GM12878 (cell line): Measurements from ENCODE around the gene CMTM5. TPM values are rescaled to one million over a fixed set of nuclear protein-coding genes. Genes with fewer than 3 reads are reported as not detected.

Experiments used
- ATAC-seq: fragments of 200-7000 bp; cut with Tn5 transposase; 3 replicates; pipeline ENCODE4 v1.9.1; 2020; ENCODE audit warnings: mild to moderate bottlenecking, moderate library complexity
- BruUV-seq: library from RNA; stranded (reverse); fragments of 400-500 nt; replicated peaks from 2 replicates; lab custom pipeline; 2021; lab: Mats Ljungman, UMichigan
- CTCF ChIA-PET: fragments of 300-600 bp; sonication (Branson Sonifier 250); formaldehyde crosslinking; extraction: SDS; loops from one replicate; lab custom pipeline; 2021; ENCODE audit warnings: inconsistent platforms; lab: Yijun Ruan, JAX
- POLR2A ChIA-PET: fragments of 350-600 bp; formaldehyde crosslinking; extraction: SDS; loops from one replicate; lab custom pipeline; 2021; ENCODE audit warnings: inconsistent platforms; lab: Charles Lee
- RAD21 ChIA-PET: fragments of 300-600 bp; sonication (Branson Sonifier 250); formaldehyde crosslinking; loops from one replicate; lab custom pipeline; 2023; ENCODE audit warnings: antibody characterized with exemption; ENCODE audit not compliant: unreplicated experiment; lab: Charles Lee
- SMC1A ChIA-PET: fragments of 300-600 bp; sonication (Branson Sonifier 250); formaldehyde crosslinking; loops from one replicate; lab custom pipeline; 2023; ENCODE audit not compliant: unreplicated experiment, uncharacterized antibody; lab: Charles Lee
- DNase-seq: peaks from one replicate; pipeline ENCODE4 v3.0.0-alpha.2; 2011; ENCODE audit warnings: low read depth, low spot score
- FAIRE-seq: peaks from 3 replicates; lab custom pipeline; 2011; peaks lifted over from hg19 to GRCh38; lab: Jason Lieb, UNC
- H2AFZ ChIP-seq: 2 replicates; pipeline ENCODE4 v1.6.0; 2011; ENCODE audit warnings: low read depth, low read length, control low read depth; ENCODE audit not compliant: control insufficient read depth
- H3K27ac ChIP-seq: 2 replicates; pipeline ENCODE4 v1.5.1; 2011; ENCODE audit warnings: control low read depth; ENCODE audit not compliant: control insufficient read depth, insufficient read depth
- H3K27me3 ChIP-seq, 2 experiments: replicated peaks in 1 of 2; 2 replicates each; pipeline versions ENCODE4 v1.6.0 to v1.6.1; 2011; ENCODE audit warnings: low read length in 1 of 2; ENCODE audit not compliant: control insufficient read depth in 2 of 2, insufficient read depth in 2 of 2
- H3K36me3 ChIP-seq, 2 experiments: 2 replicates each; pipeline ENCODE4 v1.5.1; 2011; ENCODE audit warnings: low read length in 1 of 2; ENCODE audit not compliant: control insufficient read depth in 2 of 2, insufficient read depth in 2 of 2
- H3K4me1 ChIP-seq: 2 replicates; pipeline ENCODE4 v1.6.1; 2011; ENCODE audit warnings: mild to moderate bottlenecking, low read length, moderate library complexity, mixed read lengths; ENCODE audit not compliant: control insufficient read depth, insufficient read depth
- H3K4me2 ChIP-seq: 2 replicates; pipeline ENCODE4 v1.6.0; 2011; ENCODE audit warnings: control low read depth; ENCODE audit not compliant: control insufficient read depth, insufficient read depth
- H3K4me3 ChIP-seq: fragments of 200-600 bp; sonication (generic); 2 replicates; pipeline ENCODE4 v1.5.1; 2016
- H3K79me2 ChIP-seq: 2 replicates; pipeline ENCODE4 v1.6.0; 2011; ENCODE audit warnings: low read length; ENCODE audit not compliant: control insufficient read depth, insufficient read depth
- H3K9ac ChIP-seq: 2 replicates; pipeline ENCODE4 v1.8.0; 2011; ENCODE audit warnings: low read length, control low read depth, mixed read lengths; ENCODE audit not compliant: control insufficient read depth, insufficient read depth
- H3K9me3 ChIP-seq: replicated peaks from 3 replicates; pipeline ENCODE4 v1.5.1; 2011; ENCODE audit warnings: mild to moderate bottlenecking, low read length; ENCODE audit not compliant: control insufficient read depth, insufficient read depth
- H4K20me1 ChIP-seq: 2 replicates; pipeline ENCODE4 v1.6.0; 2011; ENCODE audit not compliant: control insufficient read depth, insufficient read depth
- CBX3 ChIP-seq: fragments of 200-600 bp; sonication (generic); IDR thresholded peaks from 2 replicates; pipeline ENCODE4 v1.6.1; 2016; ENCODE audit warnings: low read depth, borderline replicate concordance
- FOS ChIP-seq: IDR thresholded peaks from 3 replicates; pipeline ENCODE4 v1.6.1; 2011; ENCODE audit warnings: borderline replicate concordance; ENCODE audit not compliant: insufficient read length; ENCODE audit errors: extremely low read depth
- FOXM1 ChIP-seq: IDR thresholded peaks from 2 replicates; pipeline ENCODE4 v1.6.1; 2012; ENCODE audit warnings: low read depth, mild to moderate bottlenecking, inconsistent platforms, low read length, moderate library complexity
- MEF2B ChIP-seq: fragments of 450-650 bp; IDR thresholded peaks from 2 replicates; pipeline ENCODE4 v1.6.1; 2018; ENCODE audit warnings: mild to moderate bottlenecking, moderate library complexity; ENCODE audit not compliant: partially characterized antibody, poor library complexity, severe bottlenecking
- POU2F2 ChIP-seq: IDR thresholded peaks from 3 replicates; pipeline ENCODE4 v1.6.1; 2011; ENCODE audit warnings: low read depth, mild to moderate bottlenecking, low read length, borderline replicate concordance
- RBBP5 ChIP-seq: fragments of 200-600 bp; sonication (generic); conservative IDR thresholded peaks from 2 replicates; pipeline ENCODE4 v1.6.1; 2016
- RUNX3 ChIP-seq: IDR thresholded peaks from 2 replicates; pipeline ENCODE4 v1.6.1; 2012; ENCODE audit warnings: low read length, inconsistent platforms
- WGBS: methylation state at CpG from one replicate; pipeline ENCODE4 v1.1.6; 2016; ENCODE audit warnings: low lambda C conversion rate; ENCODE audit not compliant: insufficient replicate concordance, insufficient coverage; ENCODE audit errors: missing lambda C conversion rate; 5-methylcytosine and 5-hydroxymethylcytosine counted together
- in situ Hi-C: fragments of 300-500 bp; cut with MboI; formaldehyde crosslinking; loops from 9 replicates; pipeline ENCODE4 v1.14.3; 2018; ENCODE audit warnings: mixed read lengths
- intact Hi-C: fragments of 100-400 bp; cut with micrococcal nuclease; formaldehyde crosslinking; loops from one replicate; pipeline ENCODE4 v1.14.2; 2022; ENCODE audit not compliant: unreplicated experiment
- polyA plus RNA-seq, 11 experiments: library from polyadenylated mRNA; depleted of rRNA in 4 of 11; unstranded in 6 of 11; stranded (reverse) in 5 of 11; fragments of >200 nt; fragmentation: Nextera tagmentation in 4 of 11; fragmentation: Illumina TruSeq in 1 of 11; extraction: Ambion mirVana in 4 of 11; extraction: Trizol in 1 of 11; gene quantifications; 1 replicate in 1 of 11; 2 replicates in 10 of 11; pipeline versions ENCODE4 v1.2.1 to v1.2.3, GENCODE V29; 2011 to 2016; ENCODE audit warnings: inconsistent platforms in 2 of 11, missing spikeins in 2 of 11, low read depth in 1 of 11
- total RNA-seq, 4 experiments: library from RNA; depleted of rRNA in 3 of 4; stranded (reverse); fragments of >200 nt in 3 of 4; fragmentation: Illumina TruSeq in 1 of 4; extraction: Trizol in 1 of 4; gene quantifications; 2 replicates each; pipeline versions ENCODE4 v1.2.1 to v1.2.3, GENCODE V29; 2013 to 2021
- TF ChIP-seq, protein P1 (sequence below): fragments of 450-650 bp; IDR thresholded peaks from 2 replicates; pipeline ENCODE4 v1.6.1; 2016; ENCODE audit warnings: mild to moderate bottlenecking

CMTM5 gene
- total and polyA plus RNA-seq, 10 of the 15 experiments (the other 5 are each of a cell fraction or from before 2014, with no cell fraction given): not detected

DNA sequence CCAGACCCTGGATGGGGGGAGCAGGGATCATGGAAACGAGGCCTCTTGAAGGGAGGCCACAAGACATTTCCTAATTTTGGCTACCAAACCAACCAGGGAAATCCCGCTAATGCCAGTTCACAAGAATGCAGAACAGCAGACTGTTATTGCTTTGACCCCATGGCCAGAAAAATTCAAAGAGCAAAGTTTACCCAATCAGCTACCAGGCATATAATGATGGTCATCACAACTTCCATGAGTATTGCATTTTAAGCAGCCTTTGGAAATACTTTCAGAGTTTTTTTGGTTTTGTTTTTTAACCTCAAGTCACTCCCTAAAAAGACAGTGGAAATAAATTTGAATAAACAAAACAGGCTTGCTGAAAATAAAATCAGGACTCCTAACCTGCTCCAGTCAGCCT lies 4.3 kb upstream of the CMTM5 start, which contains the start of gene IL25:
Gene IL25 (plus strand): TSS at position 301 of the 400 bp plus-strand sequence.
- H3K9ac ChIP-seq: no peak within 1 kb of the TSS
- H3K27me3 ChIP-seq: peaks cover 0 to 2% of the 10 kb centered on the region in 2 experiments; a peak in 1 of 4 replicates
- in situ Hi-C loops (no loop called here), intact Hi-C loops (no loop called here)
- FAIRE-seq: no peak
- ChIA-PET RAD21 (no interaction called here), CTCF (no interaction called here), POLR2A (no interaction called here), SMC1A (no interaction called here)
- no peak for DNase-seq
- H3K4me2 ChIP-seq: no peak within 1 kb of the TSS
- H3K36me3 ChIP-seq: no peaks in the 10 kb centered on the region
- no peaks in the 10 kb centered on the region for H3K79me2 ChIP-seq
- no peak within 1 kb of the TSS for H3K27ac ChIP-seq
- H3K9me3 ChIP-seq: no peaks in the 10 kb centered on the region
- WGBS: 17% methylated on average over 2 of the region's 2 CpGs
- TF ChIP-seq POU2F2 (no peak), FOXM1 (no peak), RBBP5 (no peak), FOS (no peak), MEF2B (no peak), CBX3 (no peak), RUNX3 (no peak)
- TF ChIP-seq, protein P1, sequence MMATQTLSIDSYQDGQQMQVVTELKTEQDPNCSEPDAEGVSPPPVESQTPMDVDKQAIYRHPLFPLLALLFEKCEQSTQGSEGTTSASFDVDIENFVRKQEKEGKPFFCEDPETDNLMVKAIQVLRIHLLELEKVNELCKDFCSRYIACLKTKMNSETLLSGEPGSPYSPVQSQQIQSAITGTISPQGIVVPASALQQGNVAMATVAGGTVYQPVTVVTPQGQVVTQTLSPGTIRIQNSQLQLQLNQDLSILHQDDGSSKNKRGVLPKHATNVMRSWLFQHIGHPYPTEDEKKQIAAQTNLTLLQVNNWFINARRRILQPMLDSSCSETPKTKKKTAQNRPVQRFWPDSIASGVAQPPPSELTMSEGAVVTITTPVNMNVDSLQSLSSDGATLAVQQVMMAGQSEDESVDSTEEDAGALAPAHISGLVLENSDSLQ: no peak
- no peak within 1 kb of the TSS for H3K4me3 ChIP-seq
- H2AFZ ChIP-seq: no peak within 1 kb of the TSS
- BruUV-seq: no TSS peak
- no peak for ATAC-seq
- no peaks in the 10 kb centered on the region for H3K4me1 ChIP-seq
- H4K20me1 ChIP-seq: no peaks in the 10 kb centered on the region
